GM20000 (cell line): ENCODE results near the gene OTULIN.

Experiments
- DNase-seq: peaks from one replicate; pipeline ENCODE4 v3.0.0; 2012; ENCODE audit warnings: low spot score
- TF ChIP-seq, protein P1 (sequence below): IDR thresholded peaks from 2 replicates; pipeline ENCODE4 v1.5.1; 2012; ENCODE audit warnings: mild to moderate bottlenecking, control low read depth; ENCODE audit errors: extremely low read depth, missing control alignments

Gene OTULIN

DNA sequence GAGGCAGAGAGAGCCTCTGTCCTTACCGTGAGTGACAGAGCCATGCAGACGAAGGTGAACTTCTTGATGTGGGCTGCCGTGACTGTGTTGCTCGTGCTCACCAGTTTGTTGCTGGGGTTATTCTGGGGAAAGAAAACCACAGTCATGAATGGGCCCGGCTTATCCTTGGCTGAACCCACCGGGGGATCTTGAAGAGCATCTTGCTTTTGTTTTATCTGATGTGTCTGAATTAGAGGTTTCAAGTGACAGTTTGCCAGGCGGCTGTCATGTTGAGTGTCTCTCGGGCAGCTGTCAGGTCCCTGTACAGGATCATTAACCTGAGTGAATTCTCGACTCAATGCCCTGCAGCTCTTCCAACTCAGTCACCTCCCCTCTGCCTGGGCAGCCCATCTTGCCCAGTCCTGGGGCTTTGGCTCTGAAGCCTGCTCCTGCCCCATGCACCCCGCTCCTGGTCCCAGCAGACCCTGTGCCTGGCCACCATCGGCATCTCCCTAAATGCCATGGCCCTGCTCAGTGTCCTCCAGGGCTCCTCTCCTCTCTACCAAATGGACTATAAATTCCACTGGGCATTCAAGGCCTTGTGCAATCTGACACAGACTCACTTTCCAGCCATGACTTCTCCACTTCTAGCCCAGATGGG lies 77.4 kb downstream of the OTULIN start:
- TF ChIP-seq, protein P1, sequence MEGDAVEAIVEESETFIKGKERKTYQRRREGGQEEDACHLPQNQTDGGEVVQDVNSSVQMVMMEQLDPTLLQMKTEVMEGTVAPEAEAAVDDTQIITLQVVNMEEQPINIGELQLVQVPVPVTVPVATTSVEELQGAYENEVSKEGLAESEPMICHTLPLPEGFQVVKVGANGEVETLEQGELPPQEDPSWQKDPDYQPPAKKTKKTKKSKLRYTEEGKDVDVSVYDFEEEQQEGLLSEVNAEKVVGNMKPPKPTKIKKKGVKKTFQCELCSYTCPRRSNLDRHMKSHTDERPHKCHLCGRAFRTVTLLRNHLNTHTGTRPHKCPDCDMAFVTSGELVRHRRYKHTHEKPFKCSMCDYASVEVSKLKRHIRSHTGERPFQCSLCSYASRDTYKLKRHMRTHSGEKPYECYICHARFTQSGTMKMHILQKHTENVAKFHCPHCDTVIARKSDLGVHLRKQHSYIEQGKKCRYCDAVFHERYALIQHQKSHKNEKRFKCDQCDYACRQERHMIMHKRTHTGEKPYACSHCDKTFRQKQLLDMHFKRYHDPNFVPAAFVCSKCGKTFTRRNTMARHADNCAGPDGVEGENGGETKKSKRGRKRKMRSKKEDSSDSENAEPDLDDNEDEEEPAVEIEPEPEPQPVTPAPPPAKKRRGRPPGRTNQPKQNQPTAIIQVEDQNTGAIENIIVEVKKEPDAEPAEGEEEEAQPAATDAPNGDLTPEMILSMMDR = no peak
- DNase-seq = no peak

DNA sequence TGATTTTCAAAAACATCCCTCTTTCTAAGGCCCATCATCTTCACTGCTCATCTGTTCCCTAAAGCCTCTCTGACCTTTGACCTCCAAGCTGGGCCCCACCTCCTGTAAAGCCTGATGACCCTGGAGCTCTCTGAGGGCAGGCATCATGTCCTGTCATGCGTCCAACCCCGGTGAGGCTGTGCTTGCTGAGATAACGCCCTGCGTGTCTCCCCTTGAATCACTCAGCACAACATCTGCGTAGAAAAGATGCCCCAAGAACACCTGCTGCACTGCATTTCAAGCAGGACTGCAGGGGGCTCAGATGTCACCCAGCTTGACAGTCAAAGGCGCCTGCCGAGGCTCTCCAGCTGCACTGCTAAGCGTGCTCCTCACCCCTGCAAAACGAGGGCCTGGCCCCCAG lies 78.0 kb downstream of the OTULIN start:
- TF ChIP-seq, protein P1 = no peak
- no peak for DNase-seq

- no peak for DNase-seq
- TF ChIP-seq, protein P1 = no peak
These were observed 79.2 kb downstream of the OTULIN start for GRCh38 chr5:14743601-14744295.

DNA sequence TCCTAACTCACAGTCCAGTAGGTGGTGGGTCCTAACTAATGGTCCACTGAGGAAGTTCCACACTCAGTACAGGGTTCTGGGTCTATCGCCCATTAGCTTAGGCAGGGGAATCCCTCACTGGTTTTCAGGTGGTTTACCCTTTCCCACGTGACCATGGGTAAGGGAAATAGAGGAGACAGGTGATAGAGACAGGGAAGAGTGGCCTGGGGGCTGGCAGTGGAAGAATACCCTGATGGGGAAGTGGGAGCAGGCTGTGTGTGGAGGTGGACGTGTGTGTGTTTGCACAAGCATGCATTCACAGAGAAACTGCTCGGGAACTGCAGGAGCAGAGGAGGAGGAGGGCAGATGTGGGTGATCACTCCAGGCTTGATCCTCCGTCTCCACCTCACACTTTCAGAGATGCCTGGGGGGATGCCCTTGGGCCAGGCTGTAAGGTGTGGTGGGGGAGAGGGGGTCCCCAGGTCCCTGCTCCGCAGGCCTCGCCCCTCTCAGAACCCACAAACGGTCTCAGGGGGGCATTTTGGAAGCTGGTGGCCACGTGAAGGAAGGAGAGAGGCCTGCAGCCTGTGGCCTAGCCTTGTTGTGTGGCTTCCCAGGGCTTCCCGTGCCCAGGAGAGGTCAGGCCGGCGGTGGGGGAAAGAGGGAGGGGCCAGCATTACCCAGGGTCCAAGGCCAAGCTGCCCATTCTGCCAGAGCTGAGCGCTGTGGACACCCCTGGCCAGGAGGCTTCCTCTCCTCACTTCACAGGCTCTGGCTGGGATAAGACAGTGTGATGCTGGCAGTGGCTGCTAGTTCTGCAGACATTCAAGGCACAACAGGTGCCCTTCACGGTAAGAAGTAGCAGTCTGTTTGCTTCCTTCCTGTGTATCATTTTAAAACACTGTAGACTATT lies 80.0 kb downstream of the OTULIN start:
- TF ChIP-seq, protein P1 = no peak
- DNase-seq = no peak

- DNase-seq = no peak
- TF ChIP-seq, protein P1 = no peak
These were observed 80.7 kb downstream of the OTULIN start for GRCh38 chr5:14745188-14745563.

- TF ChIP-seq, protein P1 = no peak
- DNase-seq = no peak
These were observed 81.2 kb downstream of the OTULIN start for GRCh38 chr5:14745753-14746152.

DNA sequence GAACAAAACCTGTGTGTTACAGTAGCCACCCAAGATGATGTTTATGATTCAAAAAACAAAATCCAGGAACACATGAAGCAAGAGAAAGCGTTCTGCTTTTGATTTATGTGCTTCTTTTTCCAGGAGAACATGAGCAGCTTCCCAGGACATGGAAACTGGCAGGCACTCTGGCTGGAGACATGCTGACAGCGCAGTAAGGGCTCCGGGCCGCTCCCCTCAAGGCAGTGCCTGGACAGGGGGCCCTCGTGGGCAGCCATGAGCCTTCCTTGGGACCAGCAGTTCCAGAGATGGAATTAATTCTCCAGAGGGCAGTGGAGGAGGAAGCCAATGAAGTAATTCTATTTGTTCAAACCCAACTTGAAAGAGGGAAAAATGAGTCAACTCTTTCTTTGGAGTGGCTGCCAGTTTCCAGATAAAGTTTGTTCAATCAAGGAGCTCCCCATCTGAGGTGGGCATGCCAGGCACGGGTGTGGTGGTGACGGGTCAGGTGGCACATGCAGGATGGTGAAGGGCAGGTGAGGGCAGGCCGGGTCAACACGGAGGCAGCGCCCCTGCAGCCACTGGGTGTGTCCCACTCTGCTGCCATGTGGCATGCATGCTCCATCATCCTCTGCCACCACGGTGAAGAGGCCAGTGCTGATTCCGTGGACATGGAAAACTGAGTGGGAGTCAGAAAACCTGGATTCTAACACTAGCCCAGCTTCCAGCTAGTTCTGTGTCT lies 83.8 kb downstream of the OTULIN start:
- no peak for DNase-seq
- TF ChIP-seq, protein P1 = no peak
